Loucy (cell line): ENCODE results near the gene VPS18.

Experiments
- EZH2phosphoT487 ChIP-seq: fragments of 200-600 bp; IDR thresholded peaks from 2 replicates; pipeline ENCODE4 v1.6.1; 2018; ENCODE audit warnings: antibody characterized with exemption, mild to moderate bottlenecking, moderate library complexity, borderline replicate concordance
- TF ChIP-seq, protein P1 (sequence below): fragments of 200-600 bp; sonication (generic); conservative IDR thresholded peaks from 2 replicates; pipeline ENCODE4 v1.5.1; 2014; ENCODE audit warnings: mild to moderate bottlenecking, antibody characterized with exemption, low read length

DNA sequence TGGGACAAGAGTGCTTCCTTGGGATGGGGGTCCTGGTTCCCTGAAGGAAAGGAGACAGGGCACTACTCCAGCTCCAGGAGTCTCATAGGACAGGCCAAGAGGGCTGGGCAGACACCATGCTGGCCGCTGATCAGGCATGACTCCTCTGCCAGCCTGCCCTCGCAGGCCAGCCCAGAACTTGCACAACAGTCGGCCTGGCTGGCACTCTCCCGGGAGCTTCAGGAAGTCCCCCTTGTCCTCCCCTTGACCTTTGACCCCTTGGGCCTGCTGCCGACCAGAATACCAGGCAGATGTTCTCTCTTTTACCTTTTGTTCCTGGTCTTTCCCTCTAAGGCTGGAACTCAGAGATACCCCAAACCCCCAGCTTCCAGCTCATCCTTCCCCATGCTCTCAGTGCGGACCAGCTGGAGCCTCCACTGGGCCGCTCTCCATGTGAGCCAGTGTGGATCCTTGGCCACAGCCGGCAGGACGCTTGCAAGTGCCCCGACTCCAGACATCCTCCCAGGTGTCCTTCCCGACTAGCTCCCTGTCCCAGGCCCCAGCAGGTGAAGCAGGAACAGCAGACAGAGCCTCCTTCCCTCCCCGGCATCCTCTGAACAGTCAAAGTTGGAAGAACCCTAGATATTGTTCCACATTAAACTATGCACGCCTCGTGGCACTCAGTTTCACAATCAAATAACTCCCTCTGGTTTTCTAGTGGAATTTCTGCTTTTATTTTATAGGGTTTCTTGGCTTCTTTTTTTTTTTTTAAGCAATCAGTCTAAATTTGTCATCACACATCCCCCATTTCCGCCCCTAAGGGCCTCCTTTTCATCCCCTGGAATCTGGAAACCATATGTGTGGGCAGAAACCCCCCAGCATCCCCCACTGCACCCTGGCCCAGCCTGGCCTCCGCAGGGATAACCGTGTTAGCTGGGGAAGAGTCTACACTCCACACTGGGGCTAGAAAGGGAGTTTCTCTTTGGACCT is 15.7 kb downstream of the VPS18 start:
- TF ChIP-seq, protein P1, sequence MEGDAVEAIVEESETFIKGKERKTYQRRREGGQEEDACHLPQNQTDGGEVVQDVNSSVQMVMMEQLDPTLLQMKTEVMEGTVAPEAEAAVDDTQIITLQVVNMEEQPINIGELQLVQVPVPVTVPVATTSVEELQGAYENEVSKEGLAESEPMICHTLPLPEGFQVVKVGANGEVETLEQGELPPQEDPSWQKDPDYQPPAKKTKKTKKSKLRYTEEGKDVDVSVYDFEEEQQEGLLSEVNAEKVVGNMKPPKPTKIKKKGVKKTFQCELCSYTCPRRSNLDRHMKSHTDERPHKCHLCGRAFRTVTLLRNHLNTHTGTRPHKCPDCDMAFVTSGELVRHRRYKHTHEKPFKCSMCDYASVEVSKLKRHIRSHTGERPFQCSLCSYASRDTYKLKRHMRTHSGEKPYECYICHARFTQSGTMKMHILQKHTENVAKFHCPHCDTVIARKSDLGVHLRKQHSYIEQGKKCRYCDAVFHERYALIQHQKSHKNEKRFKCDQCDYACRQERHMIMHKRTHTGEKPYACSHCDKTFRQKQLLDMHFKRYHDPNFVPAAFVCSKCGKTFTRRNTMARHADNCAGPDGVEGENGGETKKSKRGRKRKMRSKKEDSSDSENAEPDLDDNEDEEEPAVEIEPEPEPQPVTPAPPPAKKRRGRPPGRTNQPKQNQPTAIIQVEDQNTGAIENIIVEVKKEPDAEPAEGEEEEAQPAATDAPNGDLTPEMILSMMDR: no peak
- TF ChIP-seq EZH2phosphoT487: no peak
